Skeletal muscle satellite cell (primary cell): Measurements from ENCODE around the gene EXOC3L1.
A peak's percentile ranks its signal among the peaks of the same experiment; 100 is the strongest.

Source experiments
- H3K27me3 ChIP-seq: 2 replicates; pipeline ENCODE4 v1.7.0; 2013; ENCODE audit warnings: low read length; ENCODE audit not compliant: control insufficient read depth, insufficient read depth
- H3K36me3 ChIP-seq: 2 replicates; pipeline ENCODE4 v1.7.0; 2013; ENCODE audit warnings: mild to moderate bottlenecking, control low read depth, low read length; ENCODE audit not compliant: insufficient read depth
- H3K4me1 ChIP-seq: 2 replicates; pipeline ENCODE4 v1.7.0; 2013; ENCODE audit warnings: low read length; ENCODE audit not compliant: control insufficient read depth, insufficient read depth
- H3K4me2 ChIP-seq: 2 replicates; pipeline ENCODE4 v1.7.0; 2013; ENCODE audit warnings: mild to moderate bottlenecking, low read length
- H3K4me3 ChIP-seq: 2 replicates; pipeline ENCODE4 v1.7.0; 2013; ENCODE audit warnings: low read length
- H3K9ac ChIP-seq: 2 replicates; pipeline ENCODE4 v1.7.0; 2013; ENCODE audit warnings: mild to moderate bottlenecking, low read depth, low read length, moderate library complexity
- H3K9me3 ChIP-seq: replicated peaks from 2 replicates; pipeline ENCODE4 v1.7.0; 2013; ENCODE audit warnings: mild to moderate bottlenecking, control low read depth, low read length

Gene EXOC3L1

GRCh38 chr16:67212766-67213165, 22.8 kb upstream of the EXOC3L1 start:
- no peaks in the 10 kb centered on the region for H3K27me3 ChIP-seq
- no peak overlapping the region for H3K9ac ChIP-seq

GRCh38 chr16:67211674-67212073, 21.7 kb upstream of the EXOC3L1 start:
- no peaks in the 10 kb centered on the region for H3K27me3 ChIP-seq
- H3K9ac ChIP-seq: no peak overlapping the region
- no peaks in the 10 kb centered on the region for H3K9me3 ChIP-seq
- H3K36me3 ChIP-seq: no peaks in the 10 kb centered on the region
- no peak overlapping the region for H3K4me2 ChIP-seq
- H3K4me3 ChIP-seq: no peak overlapping the region
- peaks cover 17% of the 10 kb centered on the region for H3K4me1 ChIP-seq

More at GRCh38 chr16:67212766-67213165, 22.8 kb upstream of the EXOC3L1 start:
- Histone ChIP-seq H3K36me3 (no peaks in the 10 kb centered on the region), H3K9me3 (no peaks in the 10 kb centered on the region), H3K4me1 (peaks cover 6% of the 10 kb centered on the region), H3K4me3 (no peak overlapping the region), H3K4me2 (no peak overlapping the region)

DNA sequence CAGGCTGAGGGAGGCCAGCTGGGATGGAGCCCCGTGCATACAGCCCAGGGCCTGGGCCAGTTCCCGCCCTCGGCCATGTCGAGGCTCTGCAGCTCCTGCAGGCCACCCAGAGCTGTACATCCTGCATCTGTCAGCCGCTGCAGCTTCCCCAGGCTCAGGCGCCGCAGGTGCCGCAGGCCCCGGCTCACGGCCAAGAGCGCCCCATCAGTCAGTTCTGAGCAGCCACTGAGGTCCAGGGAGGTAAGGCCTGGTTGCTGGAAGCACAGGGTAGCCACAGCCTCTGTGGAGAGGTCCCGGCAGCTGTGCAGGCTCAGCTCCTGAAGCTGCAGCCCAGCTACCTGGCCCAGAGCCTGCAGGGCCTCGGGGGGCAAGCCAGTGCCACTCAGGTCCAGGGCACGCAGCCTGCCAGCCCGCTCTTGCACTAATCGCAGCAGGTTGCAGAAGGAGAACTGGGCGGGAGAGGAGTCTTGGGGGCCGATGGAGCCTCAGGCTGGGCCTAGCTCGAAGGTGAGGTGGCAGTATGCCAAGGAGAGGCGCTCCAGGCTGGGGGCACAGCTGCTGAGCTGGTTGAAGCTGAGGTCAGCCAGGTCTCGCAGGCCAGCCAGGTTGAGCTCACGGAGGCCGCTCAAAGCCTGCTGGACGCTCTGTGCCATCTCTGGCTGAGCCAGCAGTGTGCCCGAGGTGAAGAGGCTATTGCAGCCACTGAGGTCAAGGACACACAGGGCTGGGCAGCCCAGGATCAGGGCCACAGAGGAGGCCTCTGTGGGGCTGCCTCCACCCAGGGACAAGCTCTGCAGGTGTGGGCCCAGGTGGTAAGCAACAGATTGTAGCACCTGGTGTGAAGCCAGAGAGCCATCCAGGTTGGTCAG, 20.4 kb upstream of the EXOC3L1 start:
- no peak overlapping the region for H3K4me2 ChIP-seq
- no peak overlapping the region for H3K9ac ChIP-seq
- H3K4me3 ChIP-seq: no peak overlapping the region
- H3K27me3 ChIP-seq: no peaks in the 10 kb centered on the region
- no peaks in the 10 kb centered on the region for H3K36me3 ChIP-seq
- peaks cover 22% of the 10 kb centered on the region for H3K4me1 ChIP-seq
- no peaks in the 10 kb centered on the region for H3K9me3 ChIP-seq

- Histone ChIP-seq H3K27me3 (no peaks in the 10 kb centered on the region), H3K4me1 (peaks cover 22% of the 10 kb centered on the region), H3K4me3 (no peak overlapping the region), H3K9me3 (no peaks in the 10 kb centered on the region), H3K9ac (no peak overlapping the region), H3K36me3 (no peaks in the 10 kb centered on the region), H3K4me2 (no peak overlapping the region)
These were observed 19.6 kb upstream of the EXOC3L1 start for GRCh38 chr16:67209565-67209964.

DNA sequence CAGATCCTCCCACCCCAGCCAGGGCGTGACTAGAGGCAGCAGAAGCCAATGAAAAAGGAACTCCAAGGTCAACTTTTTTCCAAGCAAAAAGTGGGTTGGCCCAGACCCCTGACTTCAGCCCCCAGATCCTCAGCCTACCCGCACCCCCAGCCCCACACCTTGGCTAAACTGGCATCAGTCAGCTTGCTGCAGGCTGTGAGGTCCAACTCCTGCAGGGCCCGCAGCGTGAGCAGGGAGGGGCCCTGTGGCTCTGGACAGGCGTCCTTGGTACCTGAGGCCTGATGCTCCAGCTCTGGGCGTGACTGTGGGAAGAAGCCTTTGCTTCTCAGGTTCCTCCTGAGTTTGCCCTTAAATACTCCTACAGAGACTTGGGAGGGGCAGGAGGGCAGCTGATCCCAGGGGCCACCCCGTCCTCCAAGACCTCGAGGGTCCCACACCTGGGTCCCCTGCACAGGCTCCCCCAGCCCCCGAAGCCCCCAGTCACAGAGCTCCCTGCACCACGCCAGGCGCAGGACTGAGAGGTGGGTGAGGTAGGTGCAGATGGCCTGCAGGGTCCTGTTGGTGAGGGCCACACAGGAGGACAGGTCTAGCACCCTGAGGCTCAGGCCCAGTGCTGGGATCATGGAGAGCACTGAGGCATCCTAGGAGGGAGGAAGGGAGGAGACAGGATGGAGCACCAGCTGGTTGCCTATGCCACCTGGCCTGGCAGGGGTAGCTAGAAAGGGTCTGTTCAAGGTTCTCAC, 18.4 kb upstream of the EXOC3L1 start:
- H3K4me1 ChIP-seq: peaks cover 22% of the 10 kb centered on the region
- H3K36me3 ChIP-seq: peaks cover 10% of the 10 kb centered on the region
- no peak overlapping the region for H3K4me2 ChIP-seq
- no peaks in the 10 kb centered on the region for H3K9me3 ChIP-seq
- H3K4me3 ChIP-seq: peak overlapping the region; percentile 33
- no peak overlapping the region for H3K9ac ChIP-seq
- no peaks in the 10 kb centered on the region for H3K27me3 ChIP-seq

GRCh38 chr16:67207249-67208091, 17.5 kb upstream of the EXOC3L1 start:
- Histone ChIP-seq H3K4me1 (peaks cover 22% of the 10 kb centered on the region), H3K4me2 (no peak overlapping the region), H3K36me3 (peaks cover 10% of the 10 kb centered on the region), H3K9ac (no peak overlapping the region), H3K27me3 (no peaks in the 10 kb centered on the region), H3K9me3 (no peaks in the 10 kb centered on the region), H3K4me3 (peak overlapping the region; percentile 33)

GRCh38 chr16:67206838-67207248, 16.9 kb upstream of the EXOC3L1 start:
- Histone ChIP-seq H3K9me3 (no peaks in the 10 kb centered on the region), H3K9ac (no peak overlapping the region), H3K36me3 (peaks cover 10% of the 10 kb centered on the region), H3K4me1 (peaks cover 22% of the 10 kb centered on the region), H3K4me2 (no peak overlapping the region), H3K27me3 (no peaks in the 10 kb centered on the region), H3K4me3 (no peak overlapping the region)

DNA sequence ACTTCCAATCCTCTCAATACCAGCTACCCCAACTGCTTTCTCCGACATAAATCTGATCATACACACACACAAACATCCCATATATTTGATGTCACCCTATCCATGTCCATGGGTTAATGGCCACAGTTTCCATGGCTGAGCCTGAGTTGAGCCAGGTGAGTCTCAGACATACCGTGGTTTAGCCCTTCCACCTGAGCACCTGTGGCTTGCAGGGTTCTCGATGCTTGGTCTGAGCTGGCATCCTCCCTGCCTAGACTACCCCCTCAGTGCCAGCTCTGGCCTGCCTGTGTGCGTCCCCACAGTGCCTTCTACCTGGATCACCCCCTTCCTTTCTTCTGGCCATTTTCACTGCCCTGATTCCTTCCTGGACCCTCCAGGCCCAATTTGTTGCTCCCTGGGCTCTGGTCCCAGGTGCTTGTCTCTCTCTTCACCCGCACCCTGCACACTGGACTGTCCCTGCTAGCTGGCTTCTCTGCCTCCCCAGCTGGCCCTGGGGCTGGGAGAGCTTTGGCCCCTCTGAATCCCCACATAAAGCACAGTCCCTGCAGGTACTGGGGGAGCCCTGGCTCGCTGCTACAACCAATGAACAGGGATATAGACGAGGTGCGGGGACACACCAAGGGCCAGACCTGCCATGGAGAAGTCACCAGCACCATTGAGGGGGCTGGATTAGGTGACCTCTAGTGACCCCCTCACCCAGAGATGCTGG, 16.3 kb upstream of the EXOC3L1 start:
- Histone ChIP-seq H3K4me1 (peaks cover 22% of the 10 kb centered on the region), H3K9me3 (no peaks in the 10 kb centered on the region), H3K9ac (no peak overlapping the region), H3K4me2 (no peak overlapping the region), H3K27me3 (no peaks in the 10 kb centered on the region), H3K4me3 (no peak overlapping the region), H3K36me3 (peaks cover 16% of the 10 kb centered on the region)

GRCh38 chr16:67204076-67204475, 14.1 kb upstream of the EXOC3L1 start:
- H3K4me1 ChIP-seq: peaks cover 22% of the 10 kb centered on the region
- no peak overlapping the region for H3K4me2 ChIP-seq
- H3K27me3 ChIP-seq: no peaks in the 10 kb centered on the region
- H3K9me3 ChIP-seq: no peaks in the 10 kb centered on the region
- no peak overlapping the region for H3K9ac ChIP-seq
- peaks cover 26% of the 10 kb centered on the region for H3K36me3 ChIP-seq
- H3K4me3 ChIP-seq: no peak overlapping the region

DNA sequence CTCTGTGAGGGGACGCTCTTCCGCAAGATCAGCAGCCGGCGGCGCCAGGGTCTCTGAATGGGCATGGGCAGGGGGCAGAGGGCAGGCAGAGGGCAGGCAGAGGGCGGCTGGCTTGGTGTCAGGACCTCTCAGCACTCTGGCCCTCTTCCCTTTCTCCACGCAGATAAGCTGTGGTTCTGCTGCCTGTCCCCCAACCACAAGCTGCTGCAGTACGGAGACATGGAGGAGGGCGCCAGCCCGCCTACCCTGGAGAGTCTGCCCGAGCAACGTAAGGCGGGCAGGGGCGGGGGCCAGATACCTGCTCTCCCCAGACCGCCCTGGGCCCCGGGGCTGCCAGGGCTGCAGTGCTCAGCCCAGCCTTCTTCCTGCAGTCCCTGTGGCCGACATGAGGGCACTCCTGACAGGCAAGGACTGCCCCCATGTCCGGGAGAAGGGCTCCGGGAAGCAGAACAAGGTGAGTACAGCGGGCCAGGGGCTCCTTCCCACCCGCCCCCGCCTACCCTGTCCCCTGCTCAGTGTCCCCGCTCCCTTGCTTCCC, 13.1 kb upstream of the EXOC3L1 start:
- Histone ChIP-seq H3K4me1 (peaks cover 19% of the 10 kb centered on the region), H3K4me3 (no peak overlapping the region), H3K4me2 (no peak overlapping the region), H3K9ac (no peak overlapping the region), H3K9me3 (no peaks in the 10 kb centered on the region), H3K27me3 (no peaks in the 10 kb centered on the region), H3K36me3 (peaks cover 31% of the 10 kb centered on the region)
